ENCODE data around the gene OSBPL10.

DNA sequence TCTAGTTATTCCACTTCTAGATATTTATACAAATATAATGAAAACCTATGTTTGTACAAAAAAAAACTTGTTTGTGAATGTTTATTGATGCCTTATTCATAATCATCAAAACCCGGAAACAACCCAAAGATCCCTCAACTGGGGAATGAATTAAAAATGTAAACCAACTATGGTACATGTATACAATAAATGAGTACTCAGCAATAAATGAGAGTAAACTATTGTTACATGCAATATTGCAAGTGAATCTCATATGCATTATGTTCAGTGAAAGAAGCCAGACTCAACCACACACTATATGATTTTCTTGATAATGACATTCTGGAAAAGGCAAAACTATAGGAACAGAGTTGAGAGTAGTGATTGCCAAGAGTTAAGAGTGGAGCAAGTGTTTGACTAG is 12.8 kb upstream of the OSBPL10 start:
- TF ChIP-seq, protein P1, sequence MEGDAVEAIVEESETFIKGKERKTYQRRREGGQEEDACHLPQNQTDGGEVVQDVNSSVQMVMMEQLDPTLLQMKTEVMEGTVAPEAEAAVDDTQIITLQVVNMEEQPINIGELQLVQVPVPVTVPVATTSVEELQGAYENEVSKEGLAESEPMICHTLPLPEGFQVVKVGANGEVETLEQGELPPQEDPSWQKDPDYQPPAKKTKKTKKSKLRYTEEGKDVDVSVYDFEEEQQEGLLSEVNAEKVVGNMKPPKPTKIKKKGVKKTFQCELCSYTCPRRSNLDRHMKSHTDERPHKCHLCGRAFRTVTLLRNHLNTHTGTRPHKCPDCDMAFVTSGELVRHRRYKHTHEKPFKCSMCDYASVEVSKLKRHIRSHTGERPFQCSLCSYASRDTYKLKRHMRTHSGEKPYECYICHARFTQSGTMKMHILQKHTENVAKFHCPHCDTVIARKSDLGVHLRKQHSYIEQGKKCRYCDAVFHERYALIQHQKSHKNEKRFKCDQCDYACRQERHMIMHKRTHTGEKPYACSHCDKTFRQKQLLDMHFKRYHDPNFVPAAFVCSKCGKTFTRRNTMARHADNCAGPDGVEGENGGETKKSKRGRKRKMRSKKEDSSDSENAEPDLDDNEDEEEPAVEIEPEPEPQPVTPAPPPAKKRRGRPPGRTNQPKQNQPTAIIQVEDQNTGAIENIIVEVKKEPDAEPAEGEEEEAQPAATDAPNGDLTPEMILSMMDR (IDR thresholded peaks at IDR 0.05) = no peak
- no peak for TF ChIP-seq POLR2A (IDR thresholded peaks at IDR 0.05)
